ENCODE results near the gene CPSF4L. TPM values are rescaled to one million over a fixed set of nuclear protein-coding genes. Genes with fewer than 3 reads are reported as not detected.

Gene CPSF4L
- total and polyA plus RNA-seq, 2 of the 13 experiments (the other 11 are each of a cell fraction or from before 2014, with no cell fraction given) = 0.73 to 1.6 TPM

DNA sequence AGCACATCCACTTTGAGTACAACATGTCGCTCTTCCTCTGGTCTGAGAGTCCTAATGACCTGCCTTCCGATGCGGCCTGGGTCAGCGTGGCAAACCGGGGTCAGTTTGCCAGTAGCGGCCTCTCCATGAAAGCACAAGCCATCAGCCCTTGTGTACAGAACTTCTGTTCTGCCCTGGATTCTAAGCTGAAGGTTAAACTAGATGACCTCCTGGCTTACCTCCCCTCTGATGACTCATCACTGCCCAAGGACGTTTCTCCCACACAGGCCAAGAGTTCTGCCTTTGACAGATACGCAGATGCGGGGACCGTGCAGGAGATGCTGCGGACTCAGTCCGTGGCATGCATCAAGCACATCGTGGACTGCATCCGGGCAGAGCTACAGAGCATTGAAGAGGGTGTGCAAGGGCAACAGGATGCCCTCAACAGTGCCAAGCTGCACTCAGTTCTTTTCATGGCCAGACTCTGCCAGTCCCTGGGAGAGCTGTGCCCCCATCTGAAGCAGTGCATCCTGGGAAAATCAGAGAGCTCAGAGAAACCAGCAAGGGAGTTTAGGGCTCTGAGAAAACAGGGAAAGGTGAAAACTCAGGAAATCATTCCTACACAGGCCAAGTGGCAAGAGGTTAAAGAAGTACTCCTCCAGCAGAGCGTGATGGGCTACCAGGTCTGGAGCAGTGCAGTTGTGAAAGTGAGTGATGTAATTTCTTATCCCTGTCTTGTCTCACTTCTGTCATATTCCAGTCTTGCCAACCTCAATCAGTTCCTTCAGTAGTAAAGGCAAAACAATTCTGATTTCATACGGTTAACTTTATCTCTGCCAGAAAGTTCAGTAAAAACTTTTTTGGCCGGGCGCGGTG, 60.2 kb downstream of the CPSF4L start (continued):
- peak; percentile 92; the same call in 1 of the 2 replicates for TF ChIP-seq FOXK1 (CRISPR knock-in tag; IDR thresholded peaks at IDR 0.05; ENCODE audit: borderline replicate concordance, low read depth)
- no peak for TF ChIP-seq KLF11 (CRISPR knock-in tag; IDR thresholded peaks at IDR 0.05)
- TF ChIP-seq ZNF207 (IDR thresholded peaks at IDR 0.05; ENCODE audit: borderline replicate concordance) = no peak
- TF ChIP-seq KLF9 (CRISPR knock-in tag; IDR thresholded peaks at IDR 0.05; ENCODE audit: low read depth) = no peak
- peak; percentile 75 for TF ChIP-seq SKI (IDR thresholded peaks at IDR 0.05; ENCODE audit: partially characterized antibody)
- TF ChIP-seq JDP2 (CRISPR knock-in tag; IDR thresholded peaks at IDR 0.05; ENCODE audit: borderline replicate concordance) = no peak; the same call in 1 of the 2 replicates
- no peak; the same call in 1 of the 2 replicates for TF ChIP-seq ZNF3 (CRISPR knock-in tag; IDR thresholded peaks at IDR 0.05)
- TF ChIP-seq MYPOP (CRISPR knock-in tag; IDR thresholded peaks at IDR 0.05) = peak; percentile 85
- TF ChIP-seq TP53 (CRISPR knock-in tag; conservative IDR thresholded peaks at IDR 0.05) = no peak
- TF ChIP-seq ZNF30 (CRISPR knock-in tag; IDR thresholded peaks at IDR 0.05) = no peak
- peak; percentile 76; the same call in 1 of the 2 replicates for TF ChIP-seq ZNF343 (CRISPR knock-in tag; IDR thresholded peaks at IDR 0.05)
- TF ChIP-seq, protein P1, sequence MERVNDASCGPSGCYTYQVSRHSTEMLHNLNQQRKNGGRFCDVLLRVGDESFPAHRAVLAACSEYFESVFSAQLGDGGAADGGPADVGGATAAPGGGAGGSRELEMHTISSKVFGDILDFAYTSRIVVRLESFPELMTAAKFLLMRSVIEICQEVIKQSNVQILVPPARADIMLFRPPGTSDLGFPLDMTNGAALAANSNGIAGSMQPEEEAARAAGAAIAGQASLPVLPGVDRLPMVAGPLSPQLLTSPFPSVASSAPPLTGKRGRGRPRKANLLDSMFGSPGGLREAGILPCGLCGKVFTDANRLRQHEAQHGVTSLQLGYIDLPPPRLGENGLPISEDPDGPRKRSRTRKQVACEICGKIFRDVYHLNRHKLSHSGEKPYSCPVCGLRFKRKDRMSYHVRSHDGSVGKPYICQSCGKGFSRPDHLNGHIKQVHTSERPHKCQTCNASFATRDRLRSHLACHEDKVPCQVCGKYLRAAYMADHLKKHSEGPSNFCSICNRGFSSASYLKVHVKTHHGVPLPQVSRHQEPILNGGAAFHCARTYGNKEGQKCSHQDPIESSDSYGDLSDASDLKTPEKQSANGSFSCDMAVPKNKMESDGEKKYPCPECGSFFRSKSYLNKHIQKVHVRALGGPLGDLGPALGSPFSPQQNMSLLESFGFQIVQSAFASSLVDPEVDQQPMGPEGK (CRISPR knock-in tag; IDR thresholded peaks at IDR 0.05) = peak; percentile 76
- no peak for TF ChIP-seq ZFP82 (CRISPR knock-in tag; IDR thresholded peaks at IDR 0.05; ENCODE audit: borderline replicate concordance)
- 0 out of 2 replicates have a peak, but pooled peaks have one; percentile 35 for TF ChIP-seq ZBTB3 (CRISPR knock-in tag; IDR thresholded peaks at IDR 0.05; ENCODE audit: borderline replicate concordance, low read depth)
- TF ChIP-seq CREM (IDR thresholded peaks at IDR 0.05) = peak; percentile 81
- no peak for TF ChIP-seq CREM (CRISPR knock-in tag; IDR thresholded peaks at IDR 0.05)
- TF ChIP-seq ZBTB20 (CRISPR knock-in tag; IDR thresholded peaks at IDR 0.05; ENCODE audit: borderline replicate concordance, low read depth) = peak; percentile 92
- TF ChIP-seq, protein P2, sequence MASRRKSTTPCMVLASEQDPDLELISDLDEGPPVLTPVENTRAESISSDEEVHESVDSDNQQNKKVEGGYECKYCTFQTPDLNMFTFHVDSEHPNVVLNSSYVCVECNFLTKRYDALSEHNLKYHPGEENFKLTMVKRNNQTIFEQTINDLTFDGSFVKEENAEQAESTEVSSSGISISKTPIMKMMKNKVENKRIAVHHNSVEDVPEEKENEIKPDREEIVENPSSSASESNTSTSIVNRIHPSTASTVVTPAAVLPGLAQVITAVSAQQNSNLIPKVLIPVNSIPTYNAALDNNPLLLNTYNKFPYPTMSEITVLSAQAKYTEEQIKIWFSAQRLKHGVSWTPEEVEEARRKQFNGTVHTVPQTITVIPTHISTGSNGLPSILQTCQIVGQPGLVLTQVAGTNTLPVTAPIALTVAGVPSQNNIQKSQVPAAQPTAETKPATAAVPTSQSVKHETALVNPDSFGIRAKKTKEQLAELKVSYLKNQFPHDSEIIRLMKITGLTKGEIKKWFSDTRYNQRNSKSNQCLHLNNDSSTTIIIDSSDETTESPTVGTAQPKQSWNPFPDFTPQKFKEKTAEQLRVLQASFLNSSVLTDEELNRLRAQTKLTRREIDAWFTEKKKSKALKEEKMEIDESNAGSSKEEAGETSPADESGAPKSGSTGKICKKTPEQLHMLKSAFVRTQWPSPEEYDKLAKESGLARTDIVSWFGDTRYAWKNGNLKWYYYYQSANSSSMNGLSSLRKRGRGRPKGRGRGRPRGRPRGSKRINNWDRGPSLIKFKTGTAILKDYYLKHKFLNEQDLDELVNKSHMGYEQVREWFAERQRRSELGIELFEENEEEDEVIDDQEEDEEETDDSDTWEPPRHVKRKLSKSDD (CRISPR knock-in tag; IDR thresholded peaks at IDR 0.05; ENCODE audit: low read depth) = peak; percentile 89
- TF ChIP-seq ZNF614 (CRISPR knock-in tag; IDR thresholded peaks at IDR 0.05; ENCODE audit: borderline replicate concordance) = peak; percentile 90
- peak; percentile 53; the same call in 1 of the 2 replicates for TF ChIP-seq ZNF543 (CRISPR knock-in tag; IDR thresholded peaks at IDR 0.05)
- TF ChIP-seq SP2 (CRISPR knock-in tag; IDR thresholded peaks at IDR 0.05) = no peak
- no peak for TF ChIP-seq TBP (CRISPR knock-in tag; IDR thresholded peaks at IDR 0.05)
- TF ChIP-seq HCFC1 (IDR thresholded peaks at IDR 0.05; ENCODE audit: low read depth, low read length) = 0 out of 2 replicates have a peak, but pooled peaks have one; percentile 16
- no peak for TF ChIP-seq ZNF879 (CRISPR knock-in tag; IDR thresholded peaks at IDR 0.05)

All from HepG2 (cell line).